Epithelial cell of proximal tubule (primary cell): ENCODE results near the gene TM4SF20. TPM values are rescaled to one million over a fixed set of nuclear protein-coding genes. Genes with fewer than 3 reads are reported as not detected.

Experiments
- DNase-seq: peaks from one replicate; pipeline ENCODE4 v3.0.0-alpha.2; 2011; ENCODE audit warnings: low read depth
- H3K4me3 ChIP-seq: 2 replicates; pipeline ENCODE4 v1.5.1; 2011; ENCODE audit warnings: low read depth, mild to moderate bottlenecking, low read length
- CTCF ChIP-seq: conservative IDR thresholded peaks from 2 replicates; pipeline ENCODE4 v1.5.1; 2012; ENCODE audit warnings: low read depth, mild to moderate bottlenecking, low read length
- total RNA-seq: library from RNA; depleted of rRNA; stranded (reverse); fragments of >200 nt; gene quantifications from 2 replicates; pipeline ENCODE4 v1.2.3, GENCODE V29; 2015

TM4SF20 gene
- not detected in 2 replicates for total RNA-seq

- no peak for TF ChIP-seq CTCF
- no peak within 1 kb of the TSS for H3K4me3 ChIP-seq
- no peak for DNase-seq
Measured at GRCh38 chr2:227379095-227379494, at the start of gene TM4SF20. TM4SF20 (minus strand) TSS chr2:227379306; CDS start chr2:227379268, 38 bp downstream.

GRCh38 chr2:227428731-227429285, 49.7 kb upstream of the TM4SF20 start:
- DNase-seq = no peak
- TF ChIP-seq CTCF = no peak

GRCh38 chr2:227423656-227424499, 44.8 kb upstream of the TM4SF20 start:
- DNase-seq = no peak
- H3K4me3 ChIP-seq = no peak overlapping the region
- TF ChIP-seq CTCF = no peak

More at GRCh38 chr2:227428731-227429285, 49.7 kb upstream of the TM4SF20 start:
- no peak overlapping the region for H3K4me3 ChIP-seq

GRCh38 chr2:227420087-227421052, 41.3 kb upstream of the TM4SF20 start:
- DNase-seq = no peak

GRCh38 chr2:227416701-227417100, 37.6 kb upstream of the TM4SF20 start:
- H3K4me3 ChIP-seq = no peak overlapping the region
- no peak for TF ChIP-seq CTCF
- DNase-seq = no peak

More at GRCh38 chr2:227420087-227421052, 41.3 kb upstream of the TM4SF20 start:
- H3K4me3 ChIP-seq = no peak overlapping the region
- no peak for TF ChIP-seq CTCF

- TF ChIP-seq CTCF = no peak
- H3K4me3 ChIP-seq = no peak overlapping the region
- DNase-seq = no peak
Measured at GRCh38 chr2:227415538-227416424, 36.7 kb upstream of the TM4SF20 start.
